ES-I3 (cell line): ENCODE measurements around the gene SARDH.

ENCODE experiments used
- H3K36me3 ChIP-seq: 2 replicates; pipeline ENCODE4 v1.6.1; 2013; ENCODE audit warnings: mild to moderate bottlenecking, low read length, control low read depth, moderate library complexity; ENCODE audit not compliant: insufficient read depth
- H3K4me1 ChIP-seq: 2 replicates; pipeline ENCODE4 v1.6.1; 2013; ENCODE audit warnings: mild to moderate bottlenecking, control low read depth, low read length; ENCODE audit not compliant: insufficient read depth
- H3K9ac ChIP-seq: 2 replicates; pipeline ENCODE4 v1.6.1; 2013; ENCODE audit warnings: low read depth, mild to moderate bottlenecking, low read length, moderate library complexity
- H3K9me3 ChIP-seq: 2 replicates; pipeline ENCODE4 v1.6.1; 2013; ENCODE audit warnings: mild to moderate bottlenecking, low read length, moderate library complexity; ENCODE audit not compliant: control insufficient read depth, insufficient read depth

SARDH gene

GRCh38 chr9:133737774-133738639, at the start of gene SARDH:
Gene SARDH, minus strand, starts transcription at chr9:133738352. Its CDS starts 4,179 bp downstream, at chr9:133734173.
- no peaks in the 10 kb centered on the region for H3K9me3 ChIP-seq
- H3K36me3 ChIP-seq: no peaks in the 10 kb centered on the region
- peaks cover 27% of the 10 kb centered on the region; the same call in 1 of the 2 replicates for H3K4me1 ChIP-seq
- H3K9ac ChIP-seq: peak within 1 kb of the TSS; percentile 26; the same call in 1 of the 2 replicates

DNA sequence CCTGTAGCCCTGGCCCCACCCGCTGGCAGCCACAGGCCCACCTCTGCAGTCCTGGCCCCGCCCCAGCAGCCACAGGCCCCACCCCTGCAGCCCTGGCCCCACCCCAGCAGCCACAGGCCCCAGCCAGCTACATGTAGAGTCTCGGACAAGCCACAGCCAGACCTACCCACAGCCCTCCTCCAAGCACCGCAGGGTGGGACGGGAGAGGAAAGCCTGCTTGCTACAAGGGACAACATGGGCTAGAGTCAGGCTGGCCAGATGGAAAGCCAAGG, 49.5 kb upstream of the SARDH start:
- no peak overlapping the region for H3K9ac ChIP-seq
- H3K9me3 ChIP-seq: no peaks in the 10 kb centered on the region
- H3K4me1 ChIP-seq: no peaks in the 10 kb centered on the region; the same call in 1 of the 2 replicates
- 0 out of 2 replicates have a peak, but pooled peaks cover 11% of the 10 kb centered on the region for H3K36me3 ChIP-seq

DNA sequence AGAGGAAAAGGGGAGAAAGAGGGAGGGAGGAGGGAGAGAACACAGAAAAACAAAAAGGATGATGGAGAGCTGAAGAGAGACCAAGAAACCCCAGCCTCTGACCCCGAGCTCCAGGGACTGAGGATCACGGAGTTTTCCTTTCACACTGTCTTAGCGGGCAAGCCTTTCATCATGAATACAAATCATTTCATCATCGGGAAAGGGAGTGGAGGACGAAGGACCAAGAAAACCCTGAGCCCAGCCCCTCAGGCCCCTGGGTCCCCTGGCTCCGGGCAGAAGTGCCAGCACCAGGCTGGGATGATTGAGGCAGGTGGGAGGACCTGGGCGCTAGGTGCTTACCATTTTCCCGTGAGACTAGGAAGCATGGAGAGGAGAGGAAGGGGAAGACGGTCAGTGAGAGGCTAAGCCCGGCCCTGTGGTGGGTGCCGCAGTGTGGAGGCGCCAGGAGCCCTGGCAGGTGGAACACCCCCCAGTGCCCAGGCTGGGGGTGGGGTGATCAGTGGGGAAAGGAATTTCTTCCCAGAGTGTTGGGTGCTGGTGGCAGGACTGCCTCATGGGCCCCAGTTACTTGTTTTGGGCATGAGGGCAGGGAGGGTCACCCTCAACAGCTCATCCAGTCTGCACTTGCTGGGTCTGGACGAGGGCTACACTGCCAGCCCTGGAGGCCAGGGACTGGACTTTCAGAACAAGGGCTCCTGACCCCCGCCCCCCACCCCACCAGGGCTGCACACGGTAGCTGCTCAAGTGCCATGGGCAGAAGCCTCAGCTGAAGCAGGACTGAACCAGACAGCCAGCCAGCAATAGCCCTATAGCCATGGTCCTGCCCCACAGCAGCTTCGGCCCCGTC, 49.0 kb upstream of the SARDH start:
- Histone ChIP-seq H3K4me1 (no peaks in the 10 kb centered on the region; the same call in 1 of the 2 replicates), H3K9me3 (no peaks in the 10 kb centered on the region), H3K36me3 (0 out of 2 replicates have a peak, but pooled peaks cover 10% of the 10 kb centered on the region), H3K9ac (no peak overlapping the region)

DNA sequence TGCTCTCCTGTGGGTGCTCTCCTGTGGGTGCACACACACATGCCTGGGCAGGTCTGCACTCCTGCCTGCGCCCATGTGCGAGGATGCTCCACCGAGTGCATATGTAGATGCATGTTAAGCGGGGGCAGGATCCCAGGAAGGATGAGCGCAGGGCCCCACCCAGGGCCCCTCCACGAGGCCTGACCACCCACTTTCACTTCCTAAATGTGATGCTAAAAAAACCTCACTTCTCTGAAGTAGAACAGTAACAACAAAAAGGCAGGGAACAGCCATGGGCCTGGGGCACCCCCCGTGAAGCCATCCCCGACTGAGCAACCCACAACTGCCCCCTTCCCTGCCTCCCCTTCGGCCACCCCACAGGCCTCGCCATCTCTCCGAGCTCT, 48.2 kb upstream of the SARDH start:
- H3K36me3 ChIP-seq: 0 out of 2 replicates have a peak, but pooled peaks cover 4% of the 10 kb centered on the region
- no peaks in the 10 kb centered on the region; the same call in 1 of the 2 replicates for H3K4me1 ChIP-seq
- no peak overlapping the region for H3K9ac ChIP-seq
- H3K9me3 ChIP-seq: no peaks in the 10 kb centered on the region

DNA sequence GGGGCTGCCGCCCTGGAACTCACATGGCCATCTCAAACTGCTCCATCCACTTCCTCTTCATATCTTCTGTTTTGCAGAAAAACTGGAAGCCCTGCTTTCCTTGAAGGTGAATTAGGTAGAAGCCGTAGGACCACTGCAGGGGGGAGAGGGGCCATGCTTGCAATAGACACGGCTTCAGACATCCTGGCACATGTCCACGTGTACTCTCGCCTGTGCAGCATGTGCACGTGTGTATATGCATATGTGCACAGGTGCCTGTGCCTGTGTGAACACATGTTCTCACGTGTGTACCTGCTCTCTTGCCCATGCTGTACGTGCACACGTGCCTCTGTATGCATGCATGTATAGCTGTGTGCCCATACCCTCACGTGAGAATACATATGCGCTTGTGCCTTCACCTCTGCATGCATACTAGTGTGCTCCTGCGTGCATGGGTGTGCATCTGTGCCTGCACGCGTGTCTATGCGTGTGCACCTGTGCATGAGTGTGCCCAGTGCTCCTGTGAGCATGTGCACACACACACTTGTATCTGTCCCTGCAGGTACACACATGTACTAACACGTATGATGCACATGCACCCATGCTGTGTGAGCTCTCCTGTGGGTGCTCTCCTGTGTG, 47.7 kb upstream of the SARDH start:
- H3K9ac ChIP-seq: no peak overlapping the region

GRCh38 chr9:133784731-133785561, 46.8 kb upstream of the SARDH start:
- Histone ChIP-seq H3K9me3 (no peaks in the 10 kb centered on the region), H3K9ac (no peak overlapping the region), H3K4me1 (no peaks in the 10 kb centered on the region; the same call in 1 of the 2 replicates), H3K36me3 (0 out of 2 replicates have a peak, but pooled peaks cover 4% of the 10 kb centered on the region)

More for the DNA sequence above, 47.7 kb upstream of the SARDH start:
- Histone ChIP-seq H3K36me3 (0 out of 2 replicates have a peak, but pooled peaks cover 4% of the 10 kb centered on the region), H3K9me3 (no peaks in the 10 kb centered on the region), H3K4me1 (no peaks in the 10 kb centered on the region; the same call in 1 of the 2 replicates)

DNA sequence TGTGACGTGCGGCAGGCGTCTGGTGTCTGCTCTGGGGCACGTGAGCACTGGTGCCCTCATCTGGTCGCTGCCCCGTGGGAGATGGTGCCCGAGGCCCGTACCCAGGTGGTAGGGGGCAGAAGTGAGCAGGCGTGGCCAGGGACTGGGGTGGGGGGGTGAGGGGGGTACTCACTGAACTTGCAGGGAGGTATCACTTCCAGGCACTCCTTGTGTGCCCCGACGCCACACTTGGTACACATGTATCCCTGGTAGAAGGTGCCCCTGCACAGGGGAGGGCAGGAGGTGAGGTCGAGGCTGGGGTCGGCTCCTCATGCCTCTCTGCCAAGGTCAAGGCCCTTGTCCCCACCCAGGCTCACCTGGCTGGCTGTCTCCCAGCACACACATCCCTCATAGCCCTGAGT, 45.2 kb upstream of the SARDH start:
- no peak overlapping the region for H3K9ac ChIP-seq
- H3K9me3 ChIP-seq: no peaks in the 10 kb centered on the region
- no peaks in the 10 kb centered on the region; the same call in 1 of the 2 replicates for H3K4me1 ChIP-seq
- 0 out of 2 replicates have a peak, but pooled peaks cover 4% of the 10 kb centered on the region for H3K36me3 ChIP-seq

- Histone ChIP-seq H3K9me3 (no peaks in the 10 kb centered on the region), H3K36me3 (peaks cover 8% of the 10 kb centered on the region; the same call in 1 of the 2 replicates), H3K4me1 (no peaks in the 10 kb centered on the region), H3K9ac (no peak overlapping the region)
These were observed 44.3 kb upstream of the SARDH start for GRCh38 chr9:133782157-133783130.

DNA sequence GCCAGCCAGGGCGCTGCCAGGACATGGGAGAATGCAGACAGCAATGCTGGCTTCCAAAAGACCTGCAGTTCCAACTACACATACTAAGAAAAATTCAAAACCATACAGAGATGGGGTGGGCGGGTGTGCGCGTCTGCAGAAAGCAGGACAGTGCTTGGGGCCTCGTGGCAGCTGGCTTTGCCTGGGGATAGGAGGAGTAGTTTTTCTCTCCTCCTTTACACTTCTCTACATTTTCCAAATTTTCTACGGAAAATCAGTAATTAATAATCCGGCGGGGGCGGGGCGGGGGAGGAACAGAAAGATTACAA, 43.6 kb upstream of the SARDH start:
- peaks cover 14% of the 10 kb centered on the region; the same call in 1 of the 2 replicates for H3K36me3 ChIP-seq
- no peak overlapping the region for H3K9ac ChIP-seq

DNA sequence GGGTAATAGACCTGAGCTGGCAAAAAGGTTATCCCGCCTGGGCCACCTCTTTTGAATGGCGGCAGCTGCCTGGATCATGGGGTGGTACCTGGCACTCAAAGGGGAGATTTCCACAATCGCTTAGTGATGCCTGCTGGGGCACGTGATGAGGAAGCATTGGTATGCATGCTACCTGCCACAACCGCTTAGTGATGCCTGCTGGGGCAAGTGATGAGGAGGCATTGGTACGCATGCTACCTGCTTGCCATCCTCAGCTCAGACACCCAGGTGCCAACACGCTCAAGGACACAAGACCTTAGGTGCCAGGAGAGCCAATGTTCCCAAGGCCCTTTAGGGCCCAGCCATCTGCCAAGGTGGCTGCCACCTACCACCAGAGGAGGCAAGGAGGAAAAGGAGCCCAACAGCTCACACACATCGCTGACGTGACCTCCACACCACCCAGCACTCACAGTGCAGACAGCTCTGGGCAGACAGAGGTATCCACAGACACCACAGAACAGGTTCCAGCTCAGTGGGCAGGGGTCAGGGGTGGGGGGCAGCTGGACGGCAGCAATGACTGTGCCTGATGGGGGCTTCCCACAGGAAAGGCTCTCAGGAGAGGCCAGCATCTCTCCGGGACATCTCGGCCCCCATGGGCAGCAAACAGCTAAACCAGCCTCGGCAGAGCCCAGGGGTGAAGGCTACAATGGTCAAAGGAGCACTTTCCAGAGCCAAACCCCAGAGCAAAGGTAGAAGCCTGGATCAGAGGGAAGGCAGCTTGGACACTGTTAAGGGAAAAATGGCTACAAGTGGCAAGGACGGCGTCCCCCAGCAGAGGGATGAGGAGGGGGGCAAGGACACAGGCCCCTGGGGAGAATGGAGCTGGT, 43.0 kb upstream of the SARDH start:
- no peaks in the 10 kb centered on the region for H3K4me1 ChIP-seq
- H3K36me3 ChIP-seq: peaks cover 14% of the 10 kb centered on the region; the same call in 1 of the 2 replicates
- H3K9me3 ChIP-seq: no peaks in the 10 kb centered on the region
- H3K9ac ChIP-seq: no peak overlapping the region

More for the DNA sequence above, 43.6 kb upstream of the SARDH start:
- Histone ChIP-seq H3K4me1 (no peaks in the 10 kb centered on the region), H3K9me3 (no peaks in the 10 kb centered on the region)

DNA sequence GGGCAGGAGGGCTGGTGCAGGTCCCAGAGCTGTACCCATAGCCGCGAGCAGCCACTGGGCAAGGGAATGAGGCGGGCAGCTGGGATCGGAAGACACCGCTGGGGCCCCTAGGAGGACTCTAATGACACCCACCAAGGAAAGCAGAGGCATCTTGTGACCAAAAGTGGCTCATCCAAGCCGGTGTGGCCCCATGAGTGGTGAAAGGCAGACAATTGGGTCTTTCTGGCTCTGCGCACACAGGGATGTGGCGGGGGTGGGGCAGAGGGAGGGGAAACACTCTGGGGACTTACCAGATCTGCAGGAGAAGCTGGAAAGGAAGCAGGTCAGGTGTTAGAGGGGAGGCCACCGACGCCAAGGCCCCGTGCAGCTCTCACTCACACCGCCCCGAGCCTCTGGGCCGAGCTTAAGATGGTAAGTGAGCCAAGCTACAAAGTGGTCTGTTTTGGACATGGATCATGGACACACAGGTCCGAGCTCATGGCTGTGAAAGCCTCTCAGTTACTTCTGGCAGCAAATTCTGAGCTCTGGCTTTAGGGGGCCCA, 42.3 kb upstream of the SARDH start:
- no peaks in the 10 kb centered on the region for H3K4me1 ChIP-seq
- H3K9ac ChIP-seq: no peak overlapping the region
- no peaks in the 10 kb centered on the region for H3K9me3 ChIP-seq
- H3K36me3 ChIP-seq: peaks cover 14% of the 10 kb centered on the region; the same call in 1 of the 2 replicates
